ENCODE results near the gene EGFL6. TPM values are rescaled to one million over a fixed set of nuclear protein-coding genes. Genes with fewer than 3 reads are reported as not detected.

Gene EGFL6
- polyA plus RNA-seq, 1 experiment: not detected

DNA sequence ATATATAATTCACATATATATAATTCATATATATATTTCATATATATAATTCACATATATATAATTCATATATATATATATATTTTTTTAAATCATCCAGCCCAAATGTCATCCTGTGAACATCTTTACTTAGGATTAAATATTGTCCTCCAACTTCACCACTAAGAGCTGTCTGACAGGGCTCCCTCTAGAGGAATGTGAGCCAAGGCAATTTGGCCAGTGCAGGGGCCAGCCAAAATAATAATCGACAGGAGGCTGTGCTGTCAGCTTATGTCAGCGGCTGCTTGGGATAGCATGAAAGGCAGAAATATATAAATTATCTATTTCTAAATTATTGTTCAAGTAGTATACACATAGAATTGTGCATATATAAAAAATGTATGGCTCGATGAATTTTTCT, 29.5 kb downstream of the EGFL6 start:
- Histone ChIP-seq H3K27me3 (ENCODE audit: control insufficient read depth, insufficient read depth, low read length) (no peaks in the 10 kb centered on the region), H3K27ac (ENCODE audit: low read depth, low read length) (no peak overlapping the region), H3K4me3 (ENCODE audit: low read depth, low read length) (no peak overlapping the region), H3K9me3 (ENCODE audit: control insufficient read depth, insufficient read depth, low read length) (no peaks in the 10 kb centered on the region)
- TF ChIP-seq, protein P1, sequence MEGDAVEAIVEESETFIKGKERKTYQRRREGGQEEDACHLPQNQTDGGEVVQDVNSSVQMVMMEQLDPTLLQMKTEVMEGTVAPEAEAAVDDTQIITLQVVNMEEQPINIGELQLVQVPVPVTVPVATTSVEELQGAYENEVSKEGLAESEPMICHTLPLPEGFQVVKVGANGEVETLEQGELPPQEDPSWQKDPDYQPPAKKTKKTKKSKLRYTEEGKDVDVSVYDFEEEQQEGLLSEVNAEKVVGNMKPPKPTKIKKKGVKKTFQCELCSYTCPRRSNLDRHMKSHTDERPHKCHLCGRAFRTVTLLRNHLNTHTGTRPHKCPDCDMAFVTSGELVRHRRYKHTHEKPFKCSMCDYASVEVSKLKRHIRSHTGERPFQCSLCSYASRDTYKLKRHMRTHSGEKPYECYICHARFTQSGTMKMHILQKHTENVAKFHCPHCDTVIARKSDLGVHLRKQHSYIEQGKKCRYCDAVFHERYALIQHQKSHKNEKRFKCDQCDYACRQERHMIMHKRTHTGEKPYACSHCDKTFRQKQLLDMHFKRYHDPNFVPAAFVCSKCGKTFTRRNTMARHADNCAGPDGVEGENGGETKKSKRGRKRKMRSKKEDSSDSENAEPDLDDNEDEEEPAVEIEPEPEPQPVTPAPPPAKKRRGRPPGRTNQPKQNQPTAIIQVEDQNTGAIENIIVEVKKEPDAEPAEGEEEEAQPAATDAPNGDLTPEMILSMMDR (IDR thresholded peaks at IDR 0.05; ENCODE audit: low read depth, low read length): peak; percentile 22
- ChIA-PET CTCF (no interaction called here), POLR2A (interaction anchor here (0.5 kb wide), 1 partner anchor 169 kb away, joined by 3 read pairs; no protein-coding TSS in a partner anchor)
- DNase-seq (ENCODE audit: low read depth, low spot score): no peak

DNA sequence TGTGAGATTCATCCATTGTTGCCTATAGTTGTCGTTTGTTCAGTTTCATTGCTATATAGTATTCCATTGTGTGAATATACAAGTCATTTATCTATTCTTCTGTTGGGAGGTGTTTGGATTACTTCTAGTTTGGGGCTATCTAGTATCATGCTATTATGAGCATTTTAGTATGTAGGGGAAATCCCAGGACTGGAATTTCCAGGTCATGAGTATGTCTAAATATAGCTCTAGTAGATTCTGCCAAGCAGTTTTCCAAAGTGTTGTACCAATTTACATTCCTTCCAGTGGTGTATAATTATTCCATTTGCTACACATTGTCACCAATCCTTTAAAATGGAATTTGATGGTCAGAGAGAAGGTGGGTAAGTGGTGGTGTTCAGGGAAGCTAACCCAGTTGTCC, 30.1 kb downstream of the EGFL6 start:
- no peak overlapping the region for H3K4me3 ChIP-seq (ENCODE audit: low read depth, low read length)
- POLR2A ChIA-PET: interaction anchor here (0.5 to 0.7 kb wide), 2 partner anchors 21 to 169 kb away, joined by 3 to 10 read pairs; no protein-coding TSS in a partner anchor
- no peak overlapping the region for H3K27ac ChIP-seq (ENCODE audit: low read depth, low read length)
- no peaks in the 10 kb centered on the region for H3K27me3 ChIP-seq (ENCODE audit: control insufficient read depth, insufficient read depth, low read length)
- no peak for DNase-seq (ENCODE audit: low read depth, low spot score)
- TF ChIP-seq, protein P1 (IDR thresholded peaks at IDR 0.05; ENCODE audit: low read depth, low read length): no peak
- no peaks in the 10 kb centered on the region for H3K9me3 ChIP-seq (ENCODE audit: control insufficient read depth, insufficient read depth, low read length)
- CTCF ChIA-PET: interaction anchor here (0.6 to 0.9 kb wide), 3 partner anchors 63 to 236 kb away, joined by 3 to 4 read pairs (median 3); no protein-coding TSS in a partner anchor

DNA sequence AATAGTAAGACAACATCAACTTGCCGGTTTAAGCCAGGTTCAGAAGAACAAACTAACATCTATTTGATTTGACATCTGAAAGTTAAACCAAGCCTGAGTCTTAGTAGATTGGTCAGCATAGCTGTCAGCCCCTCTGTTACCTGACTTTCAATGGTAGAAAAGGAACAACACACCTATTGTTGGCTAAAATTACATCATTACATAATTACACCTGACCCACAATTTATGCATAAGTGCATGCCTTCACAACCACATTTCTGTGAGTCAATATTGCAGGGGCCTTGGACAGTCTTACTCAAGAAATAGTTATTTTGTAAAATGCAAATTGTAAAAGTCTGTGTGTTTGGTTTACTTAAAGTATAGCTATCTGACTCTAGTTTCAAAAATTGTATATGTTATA, 36.2 kb downstream of the EGFL6 start:
- no peak overlapping the region for H3K27ac ChIP-seq (ENCODE audit: low read depth, low read length)
- ChIA-PET POLR2A (no interaction called here), CTCF (no interaction called here)
- TF ChIP-seq, protein P1 (IDR thresholded peaks at IDR 0.05; ENCODE audit: low read depth, low read length): no peak
- no peak overlapping the region for H3K4me3 ChIP-seq (ENCODE audit: low read depth, low read length)
- no peaks in the 10 kb centered on the region for H3K9me3 ChIP-seq (ENCODE audit: control insufficient read depth, insufficient read depth, low read length)
- peaks cover 3% of the 10 kb centered on the region for H3K27me3 ChIP-seq (ENCODE audit: control insufficient read depth, insufficient read depth, low read length)
- no peak for DNase-seq (ENCODE audit: low read depth, low spot score)

DNA sequence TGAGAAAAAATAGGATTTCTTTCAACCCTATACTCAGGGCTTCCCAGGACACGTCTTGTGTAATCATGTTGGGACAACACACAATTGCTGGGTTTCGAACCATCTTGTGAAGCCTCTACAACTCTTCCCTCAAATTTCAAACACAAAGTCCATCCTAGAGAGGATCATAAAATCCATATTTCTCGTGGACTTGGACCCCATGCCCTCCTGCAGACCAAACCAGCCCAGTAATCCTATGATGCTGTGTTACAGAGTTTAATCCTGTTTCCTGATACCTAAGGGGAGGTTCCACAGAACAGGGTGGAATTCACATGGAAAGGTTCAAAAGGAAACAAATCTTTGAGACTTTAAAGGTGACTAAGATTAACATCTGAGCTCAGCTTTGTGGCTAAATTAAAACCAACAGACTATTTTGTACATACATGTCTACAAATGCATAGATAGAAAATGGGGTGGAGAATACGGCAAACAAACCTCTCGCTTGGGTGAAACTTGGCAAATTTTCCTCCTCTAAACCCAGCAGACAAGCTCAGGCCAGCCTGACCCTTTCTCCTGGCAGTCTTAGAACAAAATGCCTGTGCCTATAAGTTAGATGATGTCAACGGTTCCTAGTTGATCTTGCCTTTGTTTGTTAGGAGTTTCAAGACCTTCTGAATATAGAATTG, 38.1 kb downstream of the EGFL6 start:
- POLR2A ChIA-PET: no interaction called here
- TF ChIP-seq, protein P1 (IDR thresholded peaks at IDR 0.05; ENCODE audit: low read depth, low read length): no peak
- no peaks in the 10 kb centered on the region for H3K9me3 ChIP-seq (ENCODE audit: control insufficient read depth, insufficient read depth, low read length)
- no peak overlapping the region for H3K27ac ChIP-seq (ENCODE audit: low read depth, low read length)
- no peak for DNase-seq (ENCODE audit: low read depth, low spot score)
- CTCF ChIA-PET: no interaction called here
- peaks cover 3% of the 10 kb centered on the region for H3K27me3 ChIP-seq (ENCODE audit: control insufficient read depth, insufficient read depth, low read length)
- H3K4me3 ChIP-seq (ENCODE audit: low read depth, low read length): no peak overlapping the region

DNA sequence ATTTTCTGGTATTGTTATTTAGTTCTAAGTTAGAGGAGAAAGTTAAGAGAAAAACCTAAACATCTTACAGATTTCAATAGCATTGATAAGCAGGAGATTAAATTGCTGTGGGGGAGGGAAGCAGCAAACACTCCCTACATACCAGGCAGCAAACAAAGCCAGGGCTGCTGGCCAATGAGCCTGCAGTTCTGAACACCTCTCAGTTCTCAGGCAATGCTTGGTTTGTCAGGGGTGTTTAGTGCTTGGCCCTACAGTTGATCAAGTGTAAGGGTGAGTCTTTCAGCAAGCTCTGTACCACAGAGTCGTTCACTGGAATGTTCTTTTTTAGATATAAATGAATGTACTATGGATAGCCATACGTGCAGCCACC, 38.6 kb downstream of the EGFL6 start:
- CTCF ChIA-PET: no interaction called here
- no peak overlapping the region for H3K4me3 ChIP-seq (ENCODE audit: low read depth, low read length)
- DNase-seq (ENCODE audit: low read depth, low spot score): no peak
- no peak overlapping the region for H3K27ac ChIP-seq (ENCODE audit: low read depth, low read length)
- H3K27me3 ChIP-seq (ENCODE audit: control insufficient read depth, insufficient read depth, low read length): peaks cover 3% of the 10 kb centered on the region
- POLR2A ChIA-PET: no interaction called here
- TF ChIP-seq, protein P1 (IDR thresholded peaks at IDR 0.05; ENCODE audit: low read depth, low read length): no peak
- H3K9me3 ChIP-seq (ENCODE audit: control insufficient read depth, insufficient read depth, low read length): no peaks in the 10 kb centered on the region
